Naive thymus-derived CD8-positive, alpha-beta T cell (primary cell): ENCODE measurements around the gene TIPIN. TPM values are rescaled to one million over a fixed set of nuclear protein-coding genes. Genes with fewer than 3 reads are reported as not detected.
"Not testable (repeated sequence)": the region's sequence is repeated elsewhere in the genome, so short reads cannot be mapped to it uniquely, and the experiment has no call there.

ENCODE experiments used
- ATAC-seq, 2 donors: fragments of 150-1000 bp; cut with Tn5 transposase in 1 of 2; sonication (Bioruptor Pico), chemical (Tn5 transposase) in 1 of 2; 1 replicate in 1 of 2; 2 replicates in 1 of 2; pipeline ENCODE4 v1.10.0; 2021; ENCODE audit warnings: mild to moderate bottlenecking in 2 of 2, moderate library complexity in 2 of 2
- POLR2A ChIA-PET: fragments of 350-600 bp; sonication (Branson Sonifier 250); formaldehyde crosslinking; loops from one replicate; lab custom pipeline; 2021; ENCODE audit warnings: antibody characterized with exemption; lab: Charles Lee
- DNase-seq, 10 donors: peaks; one replicate each; pipeline versions ENCODE4 v3.0.0 to v3.0.0-alpha.2; 2020 to 2022
- H3K27ac Mint-ChIP-seq, 10 donors: one replicate each; pipeline ENCODE4 v1.8.0; 2020 to 2022; ENCODE audit warnings: mild to moderate bottlenecking in 10 of 10, mixed read lengths in 10 of 10, moderate library complexity in 4 of 10, inconsistent platforms in 1 of 10
- H3K27me3 Mint-ChIP-seq, 5 donors: one replicate each; pipeline ENCODE4 v1.8.0; 2021 to 2022; ENCODE audit warnings: mixed read lengths in 5 of 5
- H3K36me3 Mint-ChIP-seq, 3 donors: one replicate each; pipeline ENCODE4 v1.8.0; 2020 to 2022; ENCODE audit warnings: mixed read lengths in 3 of 3, mild to moderate bottlenecking in 2 of 3, inconsistent platforms in 1 of 3
- H3K4me1 Mint-ChIP-seq, 4 donors: one replicate each; pipeline ENCODE4 v1.8.0; 2021 to 2022; ENCODE audit warnings: mixed read lengths in 4 of 4
- H3K4me3 Mint-ChIP-seq, 10 donors: one replicate each; pipeline ENCODE4 v1.8.0; 2020 to 2022; ENCODE audit warnings: mild to moderate bottlenecking in 10 of 10, mixed read lengths in 10 of 10, moderate library complexity in 6 of 10, inconsistent platforms in 1 of 10
- H3K9me3 Mint-ChIP-seq, 9 donors: one replicate each; pipeline ENCODE4 v1.8.0; 2020 to 2022; ENCODE audit warnings: mixed read lengths in 9 of 9, mild to moderate bottlenecking in 3 of 9, inconsistent platforms in 1 of 9, moderate library complexity in 1 of 9
- polyA plus RNA-seq, 3 donors: library from polyadenylated mRNA; unstranded; fragments of 300-500 nt; fragmentation: Illumina TruSeq; gene quantifications; one replicate each; pipeline ENCODE4 v1.2.3, GENCODE V29; 2021
- total RNA-seq, 8 experiments: library from RNA in 2 of 8; stranded (reverse) in 2 of 8; gene quantifications; one replicate each; pipeline ENCODE4 v1.2.3 and lab custom pipeline; 2021 to 2026

TIPIN gene
- total and polyA plus RNA-seq, 5 experiments from 2014 or later = 9.0 to 14.4 (median 12.1) TPM

- Mint-ChIP-seq H3K9me3 (peaks cover 0 to 10% (median 0%) of the 10 kb centered on the region in 9 donors), H3K27ac (no peak overlapping the region), H3K27me3 (no peaks in the 10 kb centered on the region), H3K4me1 (peaks cover 0 to 1% (median 0%) of the 10 kb centered on the region in 4 donors), H3K4me3 (no peak overlapping the region), H3K36me3 (peaks cover 0 to 6% (median 0%) of the 10 kb centered on the region in 3 donors)
- DNase-seq (no peak), ATAC-seq (no peak)
- POLR2A ChIA-PET = no interaction called here
Measured at GRCh38 chr15:66378814-66379430, 22.4 kb upstream of the TIPIN start.

- ATAC-seq = no peak
- no peak overlapping the region for H3K4me3 Mint-ChIP-seq
- no peaks in the 10 kb centered on the region for H3K27me3 Mint-ChIP-seq
- POLR2A ChIA-PET = interaction anchor here (0.8 kb wide), 1 partner anchor 12 kb away, joined by 3 read pairs; no protein-coding TSS in a partner anchor
- peaks cover 0 to 10% (median 0%) of the 10 kb centered on the region in 9 donors for H3K9me3 Mint-ChIP-seq
- H3K4me1 Mint-ChIP-seq = peaks cover 7 to 15% (median 13%) of the 10 kb centered on the region in 4 donors
- no peak overlapping the region for H3K27ac Mint-ChIP-seq
- peaks cover 0 to 3% (median 0%) of the 10 kb centered on the region in 3 donors for H3K36me3 Mint-ChIP-seq
- no peak for DNase-seq
Measured at GRCh38 chr15:66374179-66374578, 17.7 kb upstream of the TIPIN start.

GRCh38 chr15:66369773-66370651 lies 13.5 kb upstream of the TIPIN start:
- H3K27me3 Mint-ChIP-seq = no peaks in the 10 kb centered on the region
- peak in 2 of 10 donors; percentile 20 to 41 for DNase-seq
- peaks cover 7 to 15% (median 13%) of the 10 kb centered on the region in 4 donors for H3K4me1 Mint-ChIP-seq
- peak overlapping the region in 9 of 10 donors; percentile 3 to 93 (median 80) for H3K27ac Mint-ChIP-seq
- H3K9me3 Mint-ChIP-seq = peaks cover 0 to 8% (median 0%) of the 10 kb centered on the region in 9 donors
- H3K36me3 Mint-ChIP-seq = no peaks in the 10 kb centered on the region
- POLR2A ChIA-PET = interaction anchor here (1.0 kb wide), 1 partner anchor 135 kb away, joined by 3 read pairs; the partner anchor contains the start of genes RPL4 and ZWILCH
- ATAC-seq = peak; percentile 42 to 74
- peak overlapping the region; percentile 66 to 88 (median 78) for H3K4me3 Mint-ChIP-seq

DNA sequence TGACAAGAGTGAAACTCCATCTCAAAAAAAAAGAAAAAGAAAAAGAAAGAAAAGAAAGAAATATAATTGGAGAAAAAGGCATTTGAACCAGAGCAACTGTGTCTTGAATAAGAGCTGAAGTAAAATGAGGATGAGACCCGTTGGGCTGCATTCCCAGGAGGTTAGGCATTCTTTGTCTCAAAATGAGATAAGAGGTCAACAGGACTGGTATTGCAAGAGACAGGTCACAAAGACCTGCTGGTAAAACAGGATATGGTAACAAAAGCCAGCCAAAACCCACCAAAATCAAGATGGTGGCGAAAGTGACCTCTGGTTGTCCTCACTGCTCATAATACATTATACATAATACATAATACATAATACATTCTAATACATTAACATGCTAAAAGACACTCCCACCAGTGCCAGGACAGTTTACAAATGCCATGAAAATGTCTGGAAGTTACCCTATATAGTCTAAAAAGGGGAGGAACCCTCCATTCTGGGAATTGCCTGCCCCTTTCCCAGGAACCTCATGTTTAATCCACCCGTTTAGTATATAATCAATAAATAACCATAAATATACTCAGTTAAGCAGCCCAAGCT lies 8.6 kb upstream of the TIPIN start:
- Mint-ChIP-seq H3K27me3 (no peaks in the 10 kb centered on the region), H3K36me3 (no peaks in the 10 kb centered on the region), H3K27ac (no peak overlapping the region), H3K4me3 (no peak overlapping the region), H3K9me3 (no peaks in the 10 kb centered on the region), H3K4me1 (peaks cover 4 to 8% (median 7%) of the 10 kb centered on the region in 4 donors)
- ATAC-seq = no peak
- no peak for DNase-seq
- POLR2A ChIA-PET = interaction anchor here (0.6 kb wide), 1 partner anchor 108 kb away, joined by 3 read pairs; no protein-coding TSS in a partner anchor

- Mint-ChIP-seq H3K27me3 (no peaks in the 10 kb centered on the region), H3K4me1 (no peaks in the 10 kb centered on the region), H3K9me3 (no peaks in the 10 kb centered on the region), H3K36me3 (no peaks in the 10 kb centered on the region), H3K4me3 (no peak overlapping the region), H3K27ac (no peak overlapping the region)
- DNase-seq = no peak
- ATAC-seq = no peak
- POLR2A ChIA-PET = no interaction called here
Measured at GRCh38 chr15:66362776-66363175, 6.3 kb upstream of the TIPIN start.

DNA sequence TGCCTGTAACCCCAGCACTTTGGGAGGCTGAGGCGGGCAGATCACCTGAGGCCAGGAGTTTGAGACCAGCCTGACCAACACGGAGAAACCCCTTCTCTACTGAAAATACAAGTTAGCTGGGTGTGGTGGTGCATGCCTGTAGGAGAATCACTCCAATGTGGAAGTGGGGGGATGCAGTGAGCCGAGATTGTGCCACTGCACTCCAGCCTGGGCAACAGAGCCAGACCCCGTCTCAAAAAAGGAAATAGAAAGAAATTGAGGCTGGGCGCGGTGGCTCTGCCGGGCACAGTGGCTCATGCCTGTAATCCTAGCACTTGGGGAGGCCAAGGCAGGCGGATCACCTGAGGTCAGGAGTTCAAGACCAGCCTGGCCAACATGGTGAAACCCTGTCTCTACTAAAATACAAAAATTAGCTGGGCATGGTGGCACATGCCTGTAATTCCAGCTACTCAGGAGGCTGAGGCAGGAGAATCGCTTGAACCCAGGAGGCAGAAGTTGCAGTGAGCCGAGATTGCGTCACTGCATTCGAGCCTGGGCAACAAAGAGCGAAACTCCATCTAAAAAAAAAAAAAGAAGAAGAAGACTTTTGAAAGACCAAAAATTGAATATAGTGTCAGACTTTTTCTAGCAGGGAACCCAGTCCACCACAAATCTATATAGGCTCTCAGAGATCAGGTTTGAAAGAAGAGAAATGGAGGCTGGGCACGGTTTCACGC lies 5.4 kb upstream of the TIPIN start:
- H3K27ac Mint-ChIP-seq, H3K36me3 Mint-ChIP-seq, ATAC-seq, H3K4me3 Mint-ChIP-seq, POLR2A ChIA-PET, H3K4me1 Mint-ChIP-seq, H3K9me3 Mint-ChIP-seq, H3K27me3 Mint-ChIP-seq, DNase-seq: not testable (repeated sequence)

DNA sequence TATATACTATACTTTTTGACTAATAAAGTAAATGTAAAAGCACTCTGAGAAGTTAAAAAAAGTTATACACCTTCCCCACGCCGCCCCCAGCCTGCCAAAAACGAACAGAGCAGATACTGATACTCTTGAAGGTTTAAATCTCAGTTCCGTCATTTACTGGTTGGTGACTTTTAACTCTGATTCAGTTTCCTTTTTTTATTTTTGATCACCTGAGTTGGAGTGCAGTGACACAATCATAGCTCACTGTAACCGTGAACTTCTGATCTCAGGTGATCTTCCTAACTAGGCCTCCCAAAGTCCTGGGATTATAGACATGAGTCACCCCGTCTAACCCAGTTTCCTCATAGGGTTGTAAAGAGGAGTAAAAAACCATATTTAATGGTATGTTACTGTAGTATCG lies 3.3 kb upstream of the TIPIN start:
- no peaks in the 10 kb centered on the region for H3K27me3 Mint-ChIP-seq
- peak overlapping the region in 2 of 10 donors; percentile 9 to 53 for H3K27ac Mint-ChIP-seq
- H3K4me1 Mint-ChIP-seq = peaks cover 12 to 21% (median 17%) of the 10 kb centered on the region in 4 donors
- no peaks in the 10 kb centered on the region for H3K9me3 Mint-ChIP-seq
- DNase-seq (no peak), ATAC-seq (no peak)
- H3K36me3 Mint-ChIP-seq = no peaks in the 10 kb centered on the region
- H3K4me3 Mint-ChIP-seq = no peak overlapping the region
- POLR2A ChIA-PET = no interaction called here

GRCh38 chr15:66356077-66356358 lies 467 bp downstream of the TIPIN start:
- peaks cover 0 to 14% (median 5%) of the 10 kb centered on the region in 3 donors for H3K36me3 Mint-ChIP-seq
- DNase-seq = no peak
- H3K27me3 Mint-ChIP-seq = no peaks in the 10 kb centered on the region
- ATAC-seq = no peak
- H3K4me3 Mint-ChIP-seq = peak overlapping the region; percentile 94 to 100 (median 98)
- H3K9me3 Mint-ChIP-seq = no peaks in the 10 kb centered on the region
- peak overlapping the region; percentile 93 to 98 (median 97) for H3K27ac Mint-ChIP-seq
- H3K4me1 Mint-ChIP-seq = peaks cover 17 to 31% (median 24%) of the 10 kb centered on the region in 4 donors
- POLR2A ChIA-PET = interaction anchor here (0.7 to 2.5 kb wide), 4 partner anchors 30 to 143 kb away, joined by 4 to 13 read pairs (median 6); partner anchors contain the start of genes MAP2K1 and SNAPC5

- H3K4me3 Mint-ChIP-seq, POLR2A ChIA-PET, DNase-seq, H3K27me3 Mint-ChIP-seq, H3K4me1 Mint-ChIP-seq, ATAC-seq, H3K9me3 Mint-ChIP-seq, H3K27ac Mint-ChIP-seq: not testable (repeated sequence)
- peaks cover 0 to 45% (median 12%) of the 10 kb centered on the region in 3 donors for H3K36me3 Mint-ChIP-seq
Measured at GRCh38 chr15:66348530-66348929, 8.0 kb downstream of the TIPIN start.

- H3K27ac Mint-ChIP-seq = no peak overlapping the region
- H3K4me3 Mint-ChIP-seq = no peak overlapping the region
- H3K27me3 Mint-ChIP-seq = no peaks in the 10 kb centered on the region
- peaks cover 0 to 88% (median 12%) of the 10 kb centered on the region in 3 donors for H3K36me3 Mint-ChIP-seq
- no peak for DNase-seq
- no peak for ATAC-seq
- peaks cover 0 to under 1% (median 0%) of the 10 kb centered on the region in 4 donors for H3K4me1 Mint-ChIP-seq
- POLR2A ChIA-PET = no interaction called here
- H3K9me3 Mint-ChIP-seq = no peaks in the 10 kb centered on the region
Measured at GRCh38 chr15:66328771-66329170, 27.7 kb downstream of the TIPIN start.

GRCh38 chr15:66327736-66328135 lies 28.7 kb downstream of the TIPIN start:
- H3K27ac Mint-ChIP-seq = peak overlapping the region in 3 of 10 donors; percentile 8 to 40 (median 11)
- H3K36me3 Mint-ChIP-seq = peaks cover 0 to 88% (median 7%) of the 10 kb centered on the region in 3 donors
- H3K9me3 Mint-ChIP-seq = no peaks in the 10 kb centered on the region
- ATAC-seq = no peak
- no peak overlapping the region for H3K4me3 Mint-ChIP-seq
- DNase-seq = no peak
- H3K4me1 Mint-ChIP-seq = peaks cover 0 to 2% (median 0%) of the 10 kb centered on the region in 4 donors
- H3K27me3 Mint-ChIP-seq = no peaks in the 10 kb centered on the region
- POLR2A ChIA-PET = no interaction called here

DNA sequence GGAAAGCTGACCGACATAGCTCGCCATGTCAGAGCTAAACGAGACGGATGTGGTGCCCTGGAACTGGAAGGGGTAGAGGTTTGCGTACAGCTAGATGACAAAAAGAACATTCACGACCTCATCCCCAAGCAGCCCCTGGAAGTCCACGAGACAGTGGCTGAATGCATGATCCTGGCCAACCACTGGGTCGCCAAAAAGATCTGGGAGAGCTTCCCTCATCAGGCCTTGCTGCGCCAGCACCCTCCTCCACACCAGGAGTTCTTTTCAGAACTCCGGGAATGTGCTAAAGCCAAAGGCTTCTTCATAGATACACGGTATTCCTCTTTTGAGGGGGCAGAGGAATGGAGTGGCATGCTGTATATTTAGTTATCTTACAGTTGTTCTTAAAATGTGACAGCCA lies 30.4 kb downstream of the TIPIN start:
- peaks cover 0 to 90% (median 7%) of the 10 kb centered on the region in 3 donors for H3K36me3 Mint-ChIP-seq
- POLR2A ChIA-PET = no interaction called here
- no peak overlapping the region for H3K4me3 Mint-ChIP-seq
- H3K27ac Mint-ChIP-seq = no peak overlapping the region
- H3K27me3 Mint-ChIP-seq = no peaks in the 10 kb centered on the region
- DNase-seq = no peak
- no peak for ATAC-seq
- H3K9me3 Mint-ChIP-seq = no peaks in the 10 kb centered on the region
- peaks cover 0 to 2% (median 0%) of the 10 kb centered on the region in 4 donors for H3K4me1 Mint-ChIP-seq
